ENCODE results near the gene FBXL13. TPM values are rescaled to one million over a fixed set of nuclear protein-coding genes. Genes with fewer than 3 reads are reported as not detected.
A peak's percentile ranks its signal among the peaks of the same experiment; 100 is the strongest.

FBXL13 gene
- total and polyA plus RNA-seq, 2 of the 8 experiments (the other 6 are each of a cell fraction or from before 2014, with no cell fraction given), result 1.2 to 2.8 TPM

DNA sequence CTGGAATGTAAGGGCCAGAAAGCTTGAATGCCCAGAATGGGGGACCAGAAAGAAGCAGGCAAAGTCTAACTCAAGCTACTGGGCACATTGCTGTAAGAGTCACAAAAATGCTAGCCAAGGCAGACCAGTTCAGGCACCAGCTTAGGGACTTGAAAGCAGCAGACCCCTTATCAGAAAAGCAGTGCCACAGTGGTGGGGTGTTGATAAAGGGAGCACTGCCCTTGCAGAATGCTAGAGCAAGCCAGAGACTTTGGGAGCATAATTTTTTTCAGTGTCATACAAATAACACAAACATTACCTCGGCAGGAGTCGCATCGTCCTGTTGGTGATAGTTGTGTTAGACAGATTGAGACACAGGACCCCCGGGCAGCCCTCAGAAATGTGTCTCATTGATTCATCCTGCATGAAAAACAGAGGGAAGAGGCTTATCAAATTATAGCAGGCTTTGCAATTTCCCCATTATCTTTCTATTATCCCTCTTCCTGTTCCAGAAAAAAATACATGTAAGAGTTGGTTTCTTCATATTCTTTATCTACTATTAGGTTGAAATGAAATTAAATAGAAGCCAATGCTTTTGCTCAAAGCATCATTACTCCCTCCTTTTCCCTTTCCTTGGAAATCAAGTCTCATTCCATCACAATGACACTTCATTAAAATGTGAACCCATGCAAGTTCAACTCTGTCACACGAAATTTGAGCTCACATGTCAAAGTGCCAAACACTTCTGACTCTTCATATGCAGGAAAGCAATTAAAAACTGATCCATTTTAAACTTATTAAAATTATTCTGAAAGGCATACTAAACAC, 148.4 kb downstream of the FBXL13 start:
- no peak overlapping the region for H3K23ac ChIP-seq (ENCODE audit: insufficient read length)
- no peaks in the 10 kb centered on the region for H3K23me2 ChIP-seq (ENCODE audit: low read depth, low read length)
- no peak overlapping the region for H3K4me2 ChIP-seq (ENCODE audit: insufficient read depth in 1 of 2, low read depth in 2 of 2, low read length in 2 of 2)
- H4K5ac ChIP-seq (ENCODE audit: insufficient read length, low read depth, low read length), result no peak overlapping the region
- no peaks in the 10 kb centered on the region for H3K79me1 ChIP-seq (ENCODE audit: low read depth, low read length)
- H3K4ac ChIP-seq (replicated peaks; ENCODE audit: insufficient read length, low read depth, low read length), result no peak overlapping the region
- no peak overlapping the region for H2BK12ac ChIP-seq (ENCODE audit: low read depth, low read length)
- H3K36me3 ChIP-seq (ENCODE audit: control insufficient read depth in 2 of 4, insufficient read depth in 4 of 4, low read length in 3 of 4), result no peaks in the 10 kb centered on the region; a peak in 1 of 8 replicates
- H3K4me1 ChIP-seq (replicated peaks in 1 of 4; ENCODE audit: control insufficient read depth in 3 of 4, insufficient read depth in 4 of 4, low read length in 3 of 4), result peaks cover 0 to 12% (median 5%) of the 10 kb centered on the region in 4 experiments; a peak in 1 of 7 replicates
- H2AK5ac ChIP-seq (ENCODE audit: low read depth, low read length), result no peak overlapping the region
- DNase-seq (ENCODE audit: low read depth in 1 of 2, low spot score in 2 of 2) (no peak), FAIRE-seq (no peak)
- 65% methylated on average over 5 of the region's 5 CpGs; no CpG with 5 or more reads in 1 of the 2 experiments for WGBS, 2 experiments (ENCODE audit: extremely low coverage in 1 of 2, insufficient coverage in 1 of 2, insufficient read length in 1 of 2, insufficient replicate concordance in 2 of 2, low coverage in 1 of 2, low lambda C conversion rate in 2 of 2, missing lambda C conversion rate in 1 of 2)
- peak overlapping the region; percentile 25 for H4K91ac ChIP-seq (replicated peaks; ENCODE audit: insufficient read length, low read length)
- no peak overlapping the region; the same call in 1 of the 2 replicates for H2BK5ac ChIP-seq (ENCODE audit: low read depth, low read length)
- no peak overlapping the region for H3K4me3 ChIP-seq (ENCODE audit: extremely low read depth in 1 of 4, insufficient read depth in 2 of 4, low read depth in 3 of 4, low read length in 4 of 4)
- ChIA-PET POLR2A (ENCODE audit: partially characterized antibody) (interaction anchor here (1.0 kb wide), 1 partner anchor 85 kb away, joined by 3 read pairs; no protein-coding TSS in a partner anchor), CTCF (ENCODE audit: partially characterized antibody) (no interaction called here)
- no peak overlapping the region for H3K18ac ChIP-seq (ENCODE audit: extremely low read depth, low read length)
- H3K9me3 ChIP-seq (ENCODE audit: insufficient read depth in 2 of 2, low read depth in 1 of 2, low read length in 1 of 2), result no peaks in the 10 kb centered on the region
- no peak overlapping the region for H2BK15ac ChIP-seq (ENCODE audit: low read length)
- no peak overlapping the region for H3K9ac ChIP-seq (replicated peaks in 1 of 4; ENCODE audit: extremely low read depth in 1 of 4, low read depth in 3 of 4, low read length in 3 of 4)
- H2BK120ac ChIP-seq (replicated peaks; ENCODE audit: low read depth, low read length), result no peak overlapping the region
- no peaks in the 10 kb centered on the region for H3K27me3 ChIP-seq (replicated peaks in 1 of 4; ENCODE audit: control insufficient read depth in 3 of 4, extremely low read depth in 1 of 4, insufficient read depth in 3 of 4, low read length in 3 of 4)
- H2AFZ ChIP-seq (ENCODE audit: low read length), result no peak overlapping the region
- H3K27ac ChIP-seq (ENCODE audit: low read depth, low read length), result no peak overlapping the region
- H3K79me2 ChIP-seq (ENCODE audit: control insufficient read depth in 1 of 2, insufficient read depth in 2 of 2, low read length in 2 of 2), result no peaks in the 10 kb centered on the region
- no peaks in the 10 kb centered on the region for H4K20me1 ChIP-seq (replicated peaks in 1 of 2; ENCODE audit: control insufficient read depth in 1 of 2, insufficient read depth in 2 of 2, low read length in 2 of 2)
- H2BK20ac ChIP-seq (ENCODE audit: low read length), result no peak overlapping the region
- no peak overlapping the region for H3K14ac ChIP-seq (ENCODE audit: insufficient read length)
- no peak overlapping the region for H4K8ac ChIP-seq (ENCODE audit: extremely low read depth, insufficient read depth, low read length)
- H3K56ac ChIP-seq (replicated peaks; ENCODE audit: insufficient read length, low read depth, low read length), result no peak overlapping the region
- TF ChIP-seq YY1 (IDR thresholded peaks at IDR 0.05; ENCODE audit: low read depth, low read length), result no peak
- TF ChIP-seq POLR2A (IDR thresholded peaks at IDR 0.05; ENCODE audit: control extremely low read depth in 1 of 2, low read depth in 2 of 2, low read length in 2 of 2), result no peak
- no peak for TF ChIP-seq HDAC2 (IDR thresholded peaks at IDR 0.05; ENCODE audit: borderline replicate concordance in 1 of 2, low read depth in 2 of 2, low read length in 2 of 2)
- TF ChIP-seq NRF1 (IDR thresholded peaks at IDR 0.05; ENCODE audit: low read depth, low read length), result no peak
- TF ChIP-seq SIX5 (IDR thresholded peaks at IDR 0.05; ENCODE audit: low read depth, low read length), result no peak
- TF ChIP-seq CHD1 (IDR thresholded peaks at IDR 0.05; ENCODE audit: low read depth, low read length), result no peak
- no peak for TF ChIP-seq MAFK (IDR thresholded peaks at IDR 0.05; ENCODE audit: low read depth, low read length)
- TF ChIP-seq RAD21 (IDR thresholded peaks at IDR 0.05 in 1 of 2, conservative IDR thresholded peaks at IDR 0.05 in 1 of 2; ENCODE audit: low read depth in 2 of 2, low read length in 2 of 2), result no peak
- no peak for TF ChIP-seq PHF8 (conservative IDR thresholded peaks at IDR 0.05; ENCODE audit: low read depth, low read length)
- no peak for TF ChIP-seq ATF2 (IDR thresholded peaks at IDR 0.05; ENCODE audit: low read length)
- TF ChIP-seq TAF7 (optimal IDR thresholded peaks at IDR 0.05; ENCODE audit: borderline replicate concordance, low read depth, low read length), result no peak

All from H1 (cell line).